K562 (cell line): Measurements from ENCODE around the gene NUP188. TPM values are rescaled to one million over a fixed set of nuclear protein-coding genes. Genes with fewer than 3 reads are reported as not detected.

Experiments used
- CBFA2T2 ChIP-seq: fragments of 450-650 bp; conservative IDR thresholded peaks from 2 replicates; pipeline ENCODE4 v1.6.1; 2017; ENCODE audit warnings: mild to moderate bottlenecking
- ETS2 ChIP-seq: IDR thresholded peaks from 2 replicates; pipeline ENCODE4 v1.6.1; 2016; ENCODE audit warnings: borderline replicate concordance, missing genetic modification characterization, mild to moderate bottlenecking, moderate library complexity, missing compliant biosample characterization; ENCODE audit not compliant: poor library complexity, severe bottlenecking
- EWSR1 ChIP-seq: fragments of 450-650 bp; IDR thresholded peaks from 2 replicates; pipeline ENCODE4 v1.6.1; 2018; ENCODE audit warnings: borderline replicate concordance, mild to moderate bottlenecking, low read depth, moderate library complexity; ENCODE audit not compliant: partially characterized antibody
- GTF2A2 ChIP-seq: IDR thresholded peaks from 2 replicates; pipeline ENCODE4 v1.6.1; 2016; ENCODE audit warnings: mild to moderate bottlenecking, missing genetic modification characterization, missing compliant biosample characterization
- HLTF ChIP-seq: fragments of 450-650 bp; IDR thresholded peaks from 2 replicates; pipeline ENCODE4 v1.6.1; 2016
- HOXB6 ChIP-seq: fragments of 250-450 bp; sonication (Bioruptor Pico); IDR thresholded peaks from 2 replicates; pipeline ENCODE4 v1.5.1; 2022; ENCODE audit warnings: mild to moderate bottlenecking, borderline replicate concordance
- KDM1A ChIP-seq, 2 experiments: fragments of 450-650 bp; IDR thresholded peaks; 2 replicates each; pipeline ENCODE4 v1.6.1; 2016; ENCODE audit warnings: mild to moderate bottlenecking in 2 of 2
- MEF2A ChIP-seq: IDR thresholded peaks from 2 replicates; pipeline ENCODE4 v1.6.1; 2011; ENCODE audit warnings: low read depth, mild to moderate bottlenecking, low read length, moderate library complexity; ENCODE audit not compliant: control insufficient read depth
- MXI1 ChIP-seq: IDR thresholded peaks from 2 replicates; pipeline ENCODE4 v1.6.1; 2011; ENCODE audit warnings: low read depth, mild to moderate bottlenecking, improper control_type of control experiment, low read length
- NR4A1 ChIP-seq, 2 experiments: fragments of 250-450 bp in 1 of 2; fragments of 450-650 bp in 1 of 2; sonication (Bioruptor Pico) in 1 of 2; IDR thresholded peaks; 2 replicates each; pipeline versions ENCODE4 v1.4.0 to v1.6.1; 2016 to 2020; ENCODE audit warnings: mild to moderate bottlenecking in 2 of 2, missing compliant biosample characterization in 1 of 2, missing genetic modification characterization in 1 of 2, moderate library complexity in 1 of 2
- SIN3A ChIP-seq, 2 experiments: fragments of 150-350 bp in 1 of 2; IDR thresholded peaks; 2 replicates each; pipeline ENCODE4 v1.6.1; 2011 to 2016; ENCODE audit warnings: borderline replicate concordance in 2 of 2, low read depth in 2 of 2, low read length in 2 of 2, mild to moderate bottlenecking in 2 of 2, moderate library complexity in 2 of 2; ENCODE audit not compliant: control insufficient read depth in 1 of 2
- TCF7L2 ChIP-seq: fragments of 150-350 bp; IDR thresholded peaks from 2 replicates; pipeline ENCODE4 v1.6.1; 2016; ENCODE audit warnings: low read depth, mild to moderate bottlenecking, low read length, moderate library complexity
- TRIM24 ChIP-seq, 2 experiments: fragments of 450-650 bp; IDR thresholded peaks; 2 replicates each; pipeline ENCODE4 v1.6.1; 2016
- XRCC3 ChIP-seq: fragments of 450-650 bp; IDR thresholded peaks from 2 replicates; pipeline ENCODE4 v1.6.1; 2017; ENCODE audit warnings: mild to moderate bottlenecking, moderate library complexity
- ZNF584 ChIP-seq: fragments of 200-800 bp; sonication (Bioruptor generic); IDR thresholded peaks from 2 replicates; pipeline ENCODE4 v1.6.1; 2016; ENCODE audit warnings: low read depth, mild to moderate bottlenecking, missing genetic modification characterization, missing compliant biosample characterization
- ZNF696 ChIP-seq: fragments of 250-450 bp; sonication (Bioruptor Pico); conservative IDR thresholded peaks from 2 replicates; pipeline ENCODE4 v1.4.0; 2020; ENCODE audit warnings: mild to moderate bottlenecking, moderate library complexity
- polyA plus RNA-seq, 8 experiments: library from polyadenylated mRNA; depleted of rRNA in 4 of 8; stranded (reverse) in 5 of 8; unstranded in 3 of 8; fragments of >200 nt; fragmentation: Nextera tagmentation in 2 of 8; fragmentation: Illumina TruSeq in 1 of 8; extraction: Ambion mirVana in 2 of 8; extraction: Trizol in 1 of 8; gene quantifications; 2 replicates each; pipeline versions ENCODE4 v1.2.1 to v1.2.3, GENCODE V29; 2011 to 2014; ENCODE audit warnings: inconsistent platforms in 1 of 8, missing spikeins in 1 of 8
- total RNA-seq, 7 experiments: library from RNA; depleted of rRNA in 6 of 7; stranded (reverse); fragments of >200 nt in 6 of 7; fragmentation: Illumina TruSeq in 2 of 7; extraction: Trizol in 2 of 7; gene quantifications; 2 replicates each; pipeline versions ENCODE4 v1.2.1 to v1.2.3, GENCODE V29; 2011 to 2021; ENCODE audit warnings: low replicate concordance in 1 of 7
- TF ChIP-seq, protein P1 (sequence below): fragments of 450-650 bp; IDR thresholded peaks from 2 replicates; pipeline ENCODE4 v1.7.1; 2018; ENCODE audit warnings: mild to moderate bottlenecking, low read depth; ENCODE audit not compliant: partially characterized antibody
- TF ChIP-seq, protein P2 (sequence below): fragments of 450-650 bp; formaldehyde crosslinking; IDR thresholded peaks from 2 replicates; pipeline ENCODE4 v1.4.0; 2020; ENCODE audit warnings: mild to moderate bottlenecking
- TF ChIP-seq, protein P3 (sequence below): fragments of 450-650 bp; IDR thresholded peaks from 2 replicates; pipeline ENCODE4 v1.6.1; 2016
- TF ChIP-seq, protein P4 (sequence below): IDR thresholded peaks from 3 replicates; pipeline ENCODE4 v1.6.1; 2011; ENCODE audit warnings: borderline replicate concordance, mild to moderate bottlenecking; ENCODE audit not compliant: insufficient read length, insufficient read depth
- TF ChIP-seq, protein P5 (sequence below): sonication (generic); formaldehyde crosslinking; IDR thresholded peaks from 2 replicates; pipeline ENCODE4 v1.8.0; 2022; ENCODE audit warnings: missing genetic modification reagents, mild to moderate bottlenecking, borderline replicate concordance

Gene NUP188
- total and polyA plus RNA-seq, 9 of the 15 experiments (the other 6 are each of a cell fraction or from before 2014, with no cell fraction given), result 11.7 to 135 (median 70.6) TPM

DNA sequence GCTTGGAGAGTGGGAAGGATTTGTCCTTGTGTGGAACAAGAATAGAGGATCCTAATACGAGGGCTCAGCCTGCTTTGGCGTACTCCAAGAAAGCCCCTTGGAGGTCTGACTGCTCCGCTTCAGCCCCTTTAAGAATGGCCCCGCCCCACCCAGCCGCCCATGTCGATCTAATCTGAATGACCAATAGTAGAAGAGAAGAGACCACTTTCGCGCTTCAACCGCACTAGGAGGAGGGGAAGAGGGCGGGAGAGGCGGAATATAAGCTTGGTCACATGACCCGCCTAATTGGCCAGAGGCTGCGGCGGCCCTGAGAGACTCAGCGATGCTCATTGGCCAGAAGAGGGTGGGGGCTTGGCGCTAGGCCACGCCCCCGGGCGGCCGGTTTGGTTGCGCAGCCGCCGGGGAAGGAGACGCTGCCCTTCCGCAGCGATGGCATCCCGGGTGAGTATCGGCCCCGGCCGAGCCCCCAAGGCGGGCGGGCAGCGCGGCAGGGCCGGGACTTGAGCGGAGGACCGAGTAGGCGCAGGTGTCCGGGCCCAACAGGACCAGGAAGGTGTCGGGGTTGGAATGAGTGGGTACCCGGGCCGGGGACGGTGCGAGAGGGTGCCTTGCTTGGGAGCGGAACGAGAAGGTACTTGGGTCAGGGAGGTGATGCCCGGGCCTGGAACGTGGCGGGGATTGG lies 88.9 kb downstream of the NUP188 start, which contains the start of gene MIGA2 (continued):
- no peak for TF ChIP-seq ETS2 (tag)
- TF ChIP-seq CBFA2T2, result peak; percentile 85
- TF ChIP-seq ZNF584 (CRISPR knock-in tag), result no peak
- no peak for TF ChIP-seq HOXB6 (CRISPR knock-in tag)
- TF ChIP-seq ZNF696, result no peak
- no peak for TF ChIP-seq MEF2A
- TF ChIP-seq HLTF, result no peak
- TF ChIP-seq, protein P1, sequence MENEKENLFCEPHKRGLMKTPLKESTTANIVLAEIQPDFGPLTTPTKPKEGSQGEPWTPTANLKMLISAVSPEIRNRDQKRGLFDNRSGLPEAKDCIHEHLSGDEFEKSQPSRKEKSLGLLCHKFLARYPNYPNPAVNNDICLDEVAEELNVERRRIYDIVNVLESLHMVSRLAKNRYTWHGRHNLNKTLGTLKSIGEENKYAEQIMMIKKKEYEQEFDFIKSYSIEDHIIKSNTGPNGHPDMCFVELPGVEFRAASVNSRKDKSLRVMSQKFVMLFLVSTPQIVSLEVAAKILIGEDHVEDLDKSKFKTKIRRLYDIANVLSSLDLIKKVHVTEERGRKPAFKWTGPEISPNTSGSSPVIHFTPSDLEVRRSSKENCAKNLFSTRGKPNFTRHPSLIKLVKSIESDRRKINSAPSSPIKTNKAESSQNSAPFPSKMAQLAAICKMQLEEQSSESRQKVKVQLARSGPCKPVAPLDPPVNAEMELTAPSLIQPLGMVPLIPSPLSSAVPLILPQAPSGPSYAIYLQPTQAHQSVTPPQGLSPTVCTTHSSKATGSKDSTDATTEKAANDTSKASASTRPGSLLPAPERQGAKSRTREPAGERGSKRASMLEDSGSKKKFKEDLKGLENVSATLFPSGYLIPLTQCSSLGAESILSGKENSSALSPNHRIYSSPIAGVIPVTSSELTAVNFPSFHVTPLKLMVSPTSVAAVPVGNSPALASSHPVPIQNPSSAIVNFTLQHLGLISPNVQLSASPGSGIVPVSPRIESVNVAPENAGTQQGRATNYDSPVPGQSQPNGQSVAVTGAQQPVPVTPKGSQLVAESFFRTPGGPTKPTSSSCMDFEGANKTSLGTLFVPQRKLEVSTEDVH, result no peak
- TF ChIP-seq SIN3A (IDR thresholded peaks at IDR 0.05; ENCODE audit: borderline replicate concordance in 2 of 2, control insufficient read depth in 1 of 2, low read depth in 2 of 2, low read length in 2 of 2), result peak in 1 of 2 experiments; percentile 86; a peak in 2 of 4 replicates
- TF ChIP-seq, protein P2, sequence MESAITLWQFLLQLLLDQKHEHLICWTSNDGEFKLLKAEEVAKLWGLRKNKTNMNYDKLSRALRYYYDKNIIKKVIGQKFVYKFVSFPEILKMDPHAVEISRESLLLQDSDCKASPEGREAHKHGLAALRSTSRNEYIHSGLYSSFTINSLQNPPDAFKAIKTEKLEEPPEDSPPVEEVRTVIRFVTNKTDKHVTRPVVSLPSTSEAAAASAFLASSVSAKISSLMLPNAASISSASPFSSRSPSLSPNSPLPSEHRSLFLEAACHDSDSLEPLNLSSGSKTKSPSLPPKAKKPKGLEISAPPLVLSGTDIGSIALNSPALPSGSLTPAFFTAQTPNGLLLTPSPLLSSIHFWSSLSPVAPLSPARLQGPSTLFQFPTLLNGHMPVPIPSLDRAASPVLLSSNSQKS, result no peak
- TF ChIP-seq TCF7L2, result no peak
- TF ChIP-seq NR4A1 (CRISPR knock-in tag; IDR thresholded peaks at IDR 0.05), result no peak
- TF ChIP-seq NR4A1 (tag; IDR thresholded peaks at IDR 0.05), result no peak
- TF ChIP-seq TRIM24 (IDR thresholded peaks at IDR 0.05), result no peak
- TF ChIP-seq, protein P3, sequence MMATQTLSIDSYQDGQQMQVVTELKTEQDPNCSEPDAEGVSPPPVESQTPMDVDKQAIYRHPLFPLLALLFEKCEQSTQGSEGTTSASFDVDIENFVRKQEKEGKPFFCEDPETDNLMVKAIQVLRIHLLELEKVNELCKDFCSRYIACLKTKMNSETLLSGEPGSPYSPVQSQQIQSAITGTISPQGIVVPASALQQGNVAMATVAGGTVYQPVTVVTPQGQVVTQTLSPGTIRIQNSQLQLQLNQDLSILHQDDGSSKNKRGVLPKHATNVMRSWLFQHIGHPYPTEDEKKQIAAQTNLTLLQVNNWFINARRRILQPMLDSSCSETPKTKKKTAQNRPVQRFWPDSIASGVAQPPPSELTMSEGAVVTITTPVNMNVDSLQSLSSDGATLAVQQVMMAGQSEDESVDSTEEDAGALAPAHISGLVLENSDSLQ, result peak; percentile 98
- TF ChIP-seq XRCC3, result no peak
- no peak; the same call in 1 of the 2 replicates for TF ChIP-seq MXI1
- TF ChIP-seq GTF2A2, result no peak
- no peak for TF ChIP-seq KDM1A (IDR thresholded peaks at IDR 0.05)
- TF ChIP-seq, protein P4, sequence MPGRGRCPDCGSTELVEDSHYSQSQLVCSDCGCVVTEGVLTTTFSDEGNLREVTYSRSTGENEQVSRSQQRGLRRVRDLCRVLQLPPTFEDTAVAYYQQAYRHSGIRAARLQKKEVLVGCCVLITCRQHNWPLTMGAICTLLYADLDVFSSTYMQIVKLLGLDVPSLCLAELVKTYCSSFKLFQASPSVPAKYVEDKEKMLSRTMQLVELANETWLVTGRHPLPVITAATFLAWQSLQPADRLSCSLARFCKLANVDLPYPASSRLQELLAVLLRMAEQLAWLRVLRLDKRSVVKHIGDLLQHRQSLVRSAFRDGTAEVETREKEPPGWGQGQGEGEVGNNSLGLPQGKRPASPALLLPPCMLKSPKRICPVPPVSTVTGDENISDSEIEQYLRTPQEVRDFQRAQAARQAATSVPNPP, result no peak
- TF ChIP-seq EWSR1, result no peak
- TF ChIP-seq, protein P5, sequence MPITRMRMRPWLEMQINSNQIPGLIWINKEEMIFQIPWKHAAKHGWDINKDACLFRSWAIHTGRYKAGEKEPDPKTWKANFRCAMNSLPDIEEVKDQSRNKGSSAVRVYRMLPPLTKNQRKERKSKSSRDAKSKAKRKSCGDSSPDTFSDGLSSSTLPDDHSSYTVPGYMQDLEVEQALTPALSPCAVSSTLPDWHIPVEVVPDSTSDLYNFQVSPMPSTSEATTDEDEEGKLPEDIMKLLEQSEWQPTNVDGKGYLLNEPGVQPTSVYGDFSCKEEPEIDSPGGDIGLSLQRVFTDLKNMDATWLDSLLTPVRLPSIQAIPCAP, result no peak
